Panc1 (cell line): Measurements from ENCODE around the gene RARA. TPM values are rescaled to one million over a fixed set of nuclear protein-coding genes. Genes with fewer than 3 reads are reported as not detected.

ENCODE experiments used
- ATAC-seq: fragments of 200-7000 bp; cut with Tn5 transposase; 2 replicates; pipeline ENCODE4 v1.9.1; 2020; ENCODE audit warnings: mild to moderate bottlenecking, moderate library complexity
- BruUV-seq: library from RNA; stranded (reverse); fragments of 400-500 nt; replicated peaks from 2 replicates; lab custom pipeline; 2021; lab: Mats Ljungman, UMichigan
- CTCF ChIA-PET: fragments of 300-600 bp; sonication (Branson Sonifier 250); formaldehyde crosslinking; loops from one replicate; lab custom pipeline; 2022; ENCODE audit warnings: antibody characterized with exemption; lab: Charles Lee
- POLR2A ChIA-PET: fragments of 300-600 bp; sonication (Branson Sonifier 250); formaldehyde crosslinking; loops from one replicate; lab custom pipeline; 2022; ENCODE audit warnings: antibody characterized with exemption; lab: Charles Lee
- DNase-seq: peaks from one replicate; pipeline ENCODE4 v3.0.0-alpha.2; 2010; ENCODE audit warnings: low read depth, low spot score
- H3K27ac ChIP-seq: 2 replicates; pipeline ENCODE4 v1.5.1; 2011; ENCODE audit warnings: mild to moderate bottlenecking, low read length, inconsistent platforms
- H3K27me3 ChIP-seq: fragments of 200-500 bp; sonication (Bioruptor generic); 2 replicates; pipeline ENCODE4 v1.6.0; 2014; ENCODE audit warnings: low read length, inconsistent platforms; ENCODE audit not compliant: control insufficient read depth, insufficient read depth
- H3K36me3 ChIP-seq: fragments of 200-500 bp; sonication (Bioruptor generic); 2 replicates; pipeline ENCODE4 v1.5.1; 2014; ENCODE audit warnings: inconsistent platforms, mild to moderate bottlenecking, low read length, moderate library complexity; ENCODE audit not compliant: control insufficient read depth, insufficient read depth
- H3K4me1 ChIP-seq: 2 replicates; pipeline ENCODE4 v1.5.1; 2011; ENCODE audit warnings: inconsistent platforms, mild to moderate bottlenecking, low read length, moderate library complexity; ENCODE audit not compliant: control insufficient read depth, insufficient read depth
- H3K4me3 ChIP-seq, 2 experiments: 2 replicates each; pipeline ENCODE4 v1.5.1; 2011 to 2012; ENCODE audit warnings: low read depth in 2 of 2, low read length in 2 of 2, mild to moderate bottlenecking in 2 of 2, inconsistent platforms in 1 of 2, moderate library complexity in 1 of 2
- H3K9me3 ChIP-seq: fragments of 200-500 bp; sonication (Bioruptor generic); 2 replicates; pipeline ENCODE4 v1.5.1; 2014; ENCODE audit warnings: low read depth, mild to moderate bottlenecking, inconsistent platforms, low read length, moderate library complexity; ENCODE audit not compliant: control insufficient read depth, insufficient read depth
- POLR2AphosphoS5 ChIP-seq: IDR thresholded peaks from 2 replicates; pipeline ENCODE4 v1.6.1; 2012; ENCODE audit warnings: mild to moderate bottlenecking, low read depth, low read length, moderate library complexity
- SIN3A ChIP-seq: IDR thresholded peaks from 2 replicates; pipeline ENCODE4 v1.6.1; 2012; ENCODE audit warnings: low read depth, mild to moderate bottlenecking, low read length, moderate library complexity, borderline replicate concordance; ENCODE audit not compliant: insufficient read depth
- TCF7L2 ChIP-seq: IDR thresholded peaks from 2 replicates; pipeline ENCODE4 v1.6.1; 2011; ENCODE audit warnings: mild to moderate bottlenecking, low read depth, low read length, inconsistent platforms
- in situ Hi-C: cut with HindIII; loops from 2 replicates; pipeline ENCODE4 v1.10.0; 2016; ENCODE audit warnings: low sequenced_read_pairs, low pct_unique_long_range_greater_than_20kb
- intact Hi-C: fragments of 100-400 bp; cut with micrococcal nuclease; formaldehyde crosslinking; loops from one replicate; pipeline ENCODE4 v1.10.0; 2022; ENCODE audit not compliant: unreplicated experiment
- total RNA-seq: library from RNA; stranded (reverse); gene quantifications from one replicate; pipeline ENCODE4 v1.2.1, GENCODE V29; 2021; ENCODE audit not compliant: unreplicated experiment
- TF ChIP-seq, protein P1 (sequence below): fragments of 450-650 bp; IDR thresholded peaks from 2 replicates; pipeline ENCODE4 v1.5.1; 2017; ENCODE audit warnings: mild to moderate bottlenecking
- TF ChIP-seq, protein P2 (sequence below), 2 experiments: IDR thresholded peaks; 2 replicates each; pipeline ENCODE4 v1.6.1; 2011 to 2012; ENCODE audit warnings: low read depth in 2 of 2, control low read depth in 1 of 2, low read length in 1 of 2, mild to moderate bottlenecking in 1 of 2, moderate library complexity in 1 of 2; ENCODE audit not compliant: insufficient read depth in 1 of 2

The RARA gene
- total RNA-seq, 1 experiment from 2014 or later, result 55.6 TPM

DNA sequence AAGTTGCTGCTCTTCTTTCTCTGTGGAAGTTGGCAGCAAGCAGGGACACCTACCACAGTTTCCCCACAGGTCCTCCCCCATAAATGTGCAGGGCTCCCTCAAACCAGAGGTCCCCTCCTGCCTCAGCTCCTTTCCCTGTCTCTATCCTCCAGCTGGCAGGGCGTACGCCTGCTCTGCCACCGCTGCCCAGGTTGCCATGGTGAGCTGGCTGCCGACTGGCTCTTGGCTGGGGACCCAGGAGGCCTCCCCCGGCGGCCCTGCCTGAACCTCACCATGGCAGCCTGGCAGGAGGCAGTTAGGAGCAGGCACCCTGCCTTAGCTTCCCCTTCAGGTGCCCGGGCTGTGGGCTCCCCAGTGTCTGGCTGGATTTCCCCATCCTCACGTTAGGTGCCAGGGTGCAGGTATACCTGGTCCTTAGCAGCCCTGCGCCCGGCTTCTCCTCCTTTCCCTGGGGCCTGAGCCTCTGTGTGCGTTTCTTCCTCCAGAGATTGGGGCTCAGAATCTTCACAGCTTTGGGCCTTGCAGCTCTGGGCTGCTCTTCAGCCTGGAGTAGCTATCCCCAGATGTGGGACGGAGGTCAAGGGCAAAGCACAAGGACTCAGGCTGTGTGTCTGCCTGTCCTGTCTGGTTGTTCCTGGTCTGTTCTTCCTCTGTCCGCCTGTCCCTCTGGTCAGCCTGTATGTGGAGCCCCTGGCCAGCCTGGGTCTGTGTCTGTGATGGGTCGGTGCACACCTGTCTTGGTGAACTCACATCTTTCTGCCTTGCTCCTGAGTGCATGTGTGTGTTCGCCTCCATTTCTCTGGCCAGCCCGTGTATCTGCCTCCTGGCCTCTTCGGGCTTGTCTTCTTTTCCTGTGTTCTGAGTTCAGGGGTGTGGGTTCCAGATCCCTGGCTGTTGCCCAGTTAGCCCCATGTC lies 39.8 kb downstream of the RARA start:
- H3K27me3 ChIP-seq, result no peaks in the 10 kb centered on the region
- no TSS peak for BruUV-seq
- 0 out of 2 replicates have a peak, but pooled peaks cover 5% of the 10 kb centered on the region for H3K36me3 ChIP-seq
- TF ChIP-seq, protein P1, sequence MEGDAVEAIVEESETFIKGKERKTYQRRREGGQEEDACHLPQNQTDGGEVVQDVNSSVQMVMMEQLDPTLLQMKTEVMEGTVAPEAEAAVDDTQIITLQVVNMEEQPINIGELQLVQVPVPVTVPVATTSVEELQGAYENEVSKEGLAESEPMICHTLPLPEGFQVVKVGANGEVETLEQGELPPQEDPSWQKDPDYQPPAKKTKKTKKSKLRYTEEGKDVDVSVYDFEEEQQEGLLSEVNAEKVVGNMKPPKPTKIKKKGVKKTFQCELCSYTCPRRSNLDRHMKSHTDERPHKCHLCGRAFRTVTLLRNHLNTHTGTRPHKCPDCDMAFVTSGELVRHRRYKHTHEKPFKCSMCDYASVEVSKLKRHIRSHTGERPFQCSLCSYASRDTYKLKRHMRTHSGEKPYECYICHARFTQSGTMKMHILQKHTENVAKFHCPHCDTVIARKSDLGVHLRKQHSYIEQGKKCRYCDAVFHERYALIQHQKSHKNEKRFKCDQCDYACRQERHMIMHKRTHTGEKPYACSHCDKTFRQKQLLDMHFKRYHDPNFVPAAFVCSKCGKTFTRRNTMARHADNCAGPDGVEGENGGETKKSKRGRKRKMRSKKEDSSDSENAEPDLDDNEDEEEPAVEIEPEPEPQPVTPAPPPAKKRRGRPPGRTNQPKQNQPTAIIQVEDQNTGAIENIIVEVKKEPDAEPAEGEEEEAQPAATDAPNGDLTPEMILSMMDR, result no peak
- TF ChIP-seq TCF7L2 (no peak), POLR2AphosphoS5 (no peak), SIN3A (no peak)
- TF ChIP-seq, protein P2, sequence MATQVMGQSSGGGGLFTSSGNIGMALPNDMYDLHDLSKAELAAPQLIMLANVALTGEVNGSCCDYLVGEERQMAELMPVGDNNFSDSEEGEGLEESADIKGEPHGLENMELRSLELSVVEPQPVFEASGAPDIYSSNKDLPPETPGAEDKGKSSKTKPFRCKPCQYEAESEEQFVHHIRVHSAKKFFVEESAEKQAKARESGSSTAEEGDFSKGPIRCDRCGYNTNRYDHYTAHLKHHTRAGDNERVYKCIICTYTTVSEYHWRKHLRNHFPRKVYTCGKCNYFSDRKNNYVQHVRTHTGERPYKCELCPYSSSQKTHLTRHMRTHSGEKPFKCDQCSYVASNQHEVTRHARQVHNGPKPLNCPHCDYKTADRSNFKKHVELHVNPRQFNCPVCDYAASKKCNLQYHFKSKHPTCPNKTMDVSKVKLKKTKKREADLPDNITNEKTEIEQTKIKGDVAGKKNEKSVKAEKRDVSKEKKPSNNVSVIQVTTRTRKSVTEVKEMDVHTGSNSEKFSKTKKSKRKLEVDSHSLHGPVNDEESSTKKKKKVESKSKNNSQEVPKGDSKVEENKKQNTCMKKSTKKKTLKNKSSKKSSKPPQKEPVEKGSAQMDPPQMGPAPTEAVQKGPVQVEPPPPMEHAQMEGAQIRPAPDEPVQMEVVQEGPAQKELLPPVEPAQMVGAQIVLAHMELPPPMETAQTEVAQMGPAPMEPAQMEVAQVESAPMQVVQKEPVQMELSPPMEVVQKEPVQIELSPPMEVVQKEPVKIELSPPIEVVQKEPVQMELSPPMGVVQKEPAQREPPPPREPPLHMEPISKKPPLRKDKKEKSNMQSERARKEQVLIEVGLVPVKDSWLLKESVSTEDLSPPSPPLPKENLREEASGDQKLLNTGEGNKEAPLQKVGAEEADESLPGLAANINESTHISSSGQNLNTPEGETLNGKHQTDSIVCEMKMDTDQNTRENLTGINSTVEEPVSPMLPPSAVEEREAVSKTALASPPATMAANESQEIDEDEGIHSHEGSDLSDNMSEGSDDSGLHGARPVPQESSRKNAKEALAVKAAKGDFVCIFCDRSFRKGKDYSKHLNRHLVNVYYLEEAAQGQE (IDR thresholded peaks at IDR 0.05; ENCODE audit: insufficient read depth in 1 of 2, low read depth in 2 of 2, low read length in 1 of 2), result no peak
- ChIA-PET CTCF (interaction anchor here (0.5 kb wide), 1 partner anchor 37 kb away, joined by 3 read pairs; no protein-coding TSS in a partner anchor), POLR2A (no interaction called here)
- H3K27ac ChIP-seq, result no peak overlapping the region
- no peaks in the 10 kb centered on the region for H3K9me3 ChIP-seq
- intact Hi-C loops (no loop called here), in situ Hi-C loops (no loop called here)
- ATAC-seq (no peak), DNase-seq (no peak)
- H3K4me3 ChIP-seq, result no peak overlapping the region
- H3K4me1 ChIP-seq, result peaks cover 79% of the 10 kb centered on the region

DNA sequence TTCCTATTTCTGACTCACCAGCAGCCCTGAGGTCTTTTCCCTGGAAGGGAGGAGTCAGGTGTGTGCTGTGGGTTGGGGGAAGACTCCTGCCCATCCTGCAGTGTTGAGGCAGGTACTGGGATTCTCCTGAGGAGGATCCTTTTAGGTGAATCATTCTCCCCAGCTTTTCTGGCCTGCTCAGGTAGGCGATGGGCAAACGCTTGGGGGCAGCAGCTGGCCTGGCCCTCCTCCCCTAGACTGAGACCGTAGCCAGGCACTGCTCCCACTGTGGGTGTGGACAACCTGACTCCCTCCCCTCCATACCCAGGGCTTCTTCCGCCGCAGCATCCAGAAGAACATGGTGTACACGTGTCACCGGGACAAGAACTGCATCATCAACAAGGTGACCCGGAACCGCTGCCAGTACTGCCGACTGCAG lies 40.5 kb downstream of the RARA start:
- no peak for TF ChIP-seq TCF7L2
- no peak for TF ChIP-seq POLR2AphosphoS5
- TF ChIP-seq, protein P2 (IDR thresholded peaks at IDR 0.05; ENCODE audit: insufficient read depth in 1 of 2, low read depth in 2 of 2, low read length in 1 of 2), result no peak
- no peak for TF ChIP-seq SIN3A
- TF ChIP-seq, protein P1, result no peak
- peaks cover 78% of the 10 kb centered on the region for H3K4me1 ChIP-seq
- DNase-seq, result no peak
- POLR2A ChIA-PET, result no interaction called here
- no TSS peak for BruUV-seq
- H3K4me3 ChIP-seq, result no peak overlapping the region
- H3K9me3 ChIP-seq, result no peaks in the 10 kb centered on the region
- CTCF ChIA-PET, result no interaction called here
- no peak for ATAC-seq
- 0 out of 2 replicates have a peak, but pooled peaks cover 5% of the 10 kb centered on the region for H3K36me3 ChIP-seq
- no peak overlapping the region for H3K27ac ChIP-seq
- in situ Hi-C loops, result no loop called here
- no peaks in the 10 kb centered on the region for H3K27me3 ChIP-seq
- intact Hi-C loops, result no loop called here
